ENCODE data around the gene POTEJ.
"Not testable (repeated sequence)": the region's sequence is repeated elsewhere in the genome, so short reads cannot be mapped to it uniquely, and the experiment has no call there.

Gene POTEJ

DNA sequence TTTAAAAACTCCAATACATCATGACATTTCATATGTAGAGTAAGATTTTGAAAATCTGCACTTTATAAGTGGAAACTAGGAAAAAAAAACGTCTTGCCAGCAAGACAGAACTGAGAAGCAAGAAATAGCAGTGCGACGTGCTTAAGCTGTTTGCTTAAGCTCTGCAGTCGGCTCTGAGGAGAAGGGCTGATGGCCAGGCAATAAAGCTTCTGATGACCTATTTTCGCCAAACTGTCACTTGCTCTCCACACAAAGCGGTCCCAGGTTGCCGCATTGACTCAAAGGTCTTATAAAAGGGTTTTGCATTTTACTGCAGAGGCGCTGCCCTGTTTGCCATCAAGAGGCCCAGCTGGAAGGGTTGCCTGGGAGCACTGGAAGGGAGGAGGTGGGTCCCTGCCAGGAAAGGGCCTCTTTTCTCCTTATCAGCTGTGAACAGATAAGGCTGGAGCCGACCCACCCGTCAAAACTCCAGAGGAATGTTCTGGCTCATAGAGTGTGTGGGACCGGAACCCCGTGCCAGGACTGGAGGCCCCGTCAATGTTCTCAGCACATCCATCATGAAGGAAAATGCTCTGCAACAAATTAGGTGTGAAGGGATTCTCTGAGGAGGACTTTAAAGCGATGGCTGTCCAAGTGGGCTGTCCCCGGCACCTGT is 9.5 kb upstream of the POTEJ start:
- not testable (repeated sequence) for DNase-seq (ENCODE audit: low spot score)

DNA sequence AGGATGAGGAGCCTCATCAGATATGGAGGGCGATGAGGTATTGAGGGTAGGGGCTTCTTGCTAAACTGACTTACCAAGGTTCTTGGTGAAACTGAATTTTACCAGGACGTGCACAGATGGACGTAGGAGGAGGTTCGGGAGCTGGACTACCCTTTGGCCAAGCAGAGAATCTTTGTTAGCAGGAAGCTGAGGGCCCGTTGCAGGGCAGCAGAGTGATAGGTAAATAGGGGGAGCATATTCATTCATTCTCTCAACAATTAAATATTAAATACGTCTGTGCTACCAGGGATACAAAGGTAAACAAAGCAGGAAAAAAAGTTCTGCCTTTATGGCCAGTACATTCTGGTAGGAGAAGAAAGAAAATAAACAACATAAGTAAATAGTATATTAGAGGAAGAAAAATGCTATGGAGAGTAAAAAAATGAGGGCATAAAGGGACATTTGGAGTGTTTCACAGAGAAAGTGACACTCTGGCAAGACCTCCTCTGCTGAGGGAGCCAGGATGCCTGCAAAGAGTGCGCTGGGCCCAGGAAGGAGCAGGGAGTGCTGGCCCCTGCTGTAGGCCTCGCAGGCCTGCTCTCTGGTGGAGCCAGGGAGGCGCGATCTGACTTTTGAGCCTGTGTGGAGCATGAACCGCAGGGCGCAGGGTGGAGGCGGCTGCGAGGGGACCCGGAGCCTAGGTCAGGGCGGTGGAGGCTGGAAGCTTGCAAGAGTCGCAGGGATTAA is 2.8 kb upstream of the POTEJ start:
- DNase-seq (ENCODE audit: low spot score) = not testable (repeated sequence)

GRCh38 chr2:130609002-130609920 is 2.0 kb upstream of the POTEJ start:
- DNase-seq (ENCODE audit: low spot score) = not testable (repeated sequence)

DNA sequence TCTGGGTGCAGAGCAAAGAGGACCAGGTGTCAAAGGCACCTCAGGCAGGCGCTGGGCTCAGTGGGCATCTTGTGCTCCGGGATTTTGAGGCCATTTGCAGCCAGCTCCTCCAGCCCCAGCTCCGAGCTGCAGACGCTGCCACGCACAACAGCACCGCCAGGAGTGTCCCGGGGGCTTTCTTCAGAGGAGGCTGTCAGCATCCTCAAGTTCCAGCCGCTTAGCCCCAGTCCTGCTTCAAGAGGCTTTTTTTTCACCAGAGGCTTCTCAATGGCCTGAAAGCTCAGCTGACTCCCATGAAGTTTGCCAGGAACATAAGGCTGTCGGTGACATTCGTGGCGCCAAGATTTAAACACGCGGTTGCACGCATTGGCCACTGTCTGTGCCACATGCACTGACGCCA is 754 bp upstream of the POTEJ start:
- not testable (repeated sequence) for DNase-seq (ENCODE audit: low spot score)

DNA sequence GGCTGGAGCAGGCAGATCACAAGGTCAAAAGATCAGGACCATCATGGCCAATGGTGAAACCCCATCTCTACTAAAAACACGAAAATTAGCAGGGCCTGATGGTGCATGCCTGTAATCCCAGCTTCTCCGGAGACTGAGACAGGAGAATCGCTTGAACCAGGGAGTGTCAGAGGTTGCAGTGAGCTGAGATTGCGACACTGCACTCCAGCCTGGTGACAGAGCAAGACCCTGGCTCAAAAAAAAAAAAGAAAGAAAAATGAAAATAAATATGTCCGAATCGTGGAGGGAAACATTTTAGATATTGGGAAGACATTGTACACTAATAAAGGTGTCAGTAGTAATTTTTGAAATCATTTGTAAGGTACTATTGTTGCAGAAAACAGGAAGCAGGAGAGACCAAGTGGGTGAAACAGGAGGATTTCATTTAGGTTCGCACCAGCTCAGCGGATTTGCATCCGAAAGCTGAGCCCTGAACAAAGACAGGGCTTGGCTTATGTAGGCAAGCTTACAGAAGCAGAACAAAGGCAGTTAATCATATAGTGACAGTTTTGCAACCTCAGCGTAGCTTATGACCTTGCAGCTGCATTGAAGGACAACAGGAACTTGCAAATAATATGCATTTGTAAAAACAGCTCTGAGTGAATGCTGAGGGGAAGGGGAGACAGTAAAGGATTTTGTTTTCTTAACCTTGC is 17.7 kb downstream of the POTEJ start:
- not testable (repeated sequence) for DNase-seq (ENCODE audit: low spot score)

DNA sequence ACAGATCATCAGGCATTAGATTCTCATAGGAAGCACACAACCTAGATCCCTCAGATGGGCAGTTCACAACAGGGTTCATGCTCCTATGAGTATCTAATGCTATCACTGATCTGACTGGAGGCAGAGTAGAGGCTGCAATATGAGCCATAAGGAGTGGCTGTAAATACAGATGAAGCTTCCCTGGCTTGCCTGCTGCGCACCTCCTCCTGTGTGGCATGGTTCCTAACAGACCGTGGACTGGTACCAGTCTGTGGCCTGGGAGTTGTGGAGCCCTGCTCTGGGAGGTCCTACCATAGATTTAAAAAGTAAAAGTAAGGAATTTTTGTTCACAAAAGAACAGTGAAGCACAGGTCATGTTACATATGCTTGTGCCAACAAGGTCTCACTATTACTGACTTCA is 27.7 kb downstream of the POTEJ start:
- DNase-seq (ENCODE audit: low spot score) = not testable (repeated sequence)

- not testable (repeated sequence) for DNase-seq (ENCODE audit: low spot score)
Observed at GRCh38 chr2:130641688-130642087, 30.4 kb downstream of the POTEJ start.

DNA sequence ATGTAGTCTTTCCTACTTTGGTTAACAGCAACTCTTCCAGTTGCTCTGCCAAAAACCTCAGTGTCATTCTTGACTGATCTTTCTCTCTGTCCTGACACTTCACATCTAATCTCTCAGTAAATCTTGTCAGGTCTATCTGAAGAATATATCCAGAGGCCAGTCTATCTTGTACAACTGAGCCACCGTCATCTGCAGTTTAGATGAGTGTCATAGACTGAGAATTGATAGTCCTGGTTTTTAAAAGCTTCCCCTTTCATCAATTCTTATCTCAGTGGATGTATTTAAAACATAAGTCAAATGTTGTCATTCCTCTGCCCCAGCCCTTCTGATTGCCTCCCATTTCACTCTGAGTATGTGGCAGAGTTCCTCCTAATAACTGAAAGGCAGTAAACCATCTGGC is 38.0 kb downstream of the POTEJ start:
- DNase-seq (ENCODE audit: low spot score) = not testable (repeated sequence)

DNA sequence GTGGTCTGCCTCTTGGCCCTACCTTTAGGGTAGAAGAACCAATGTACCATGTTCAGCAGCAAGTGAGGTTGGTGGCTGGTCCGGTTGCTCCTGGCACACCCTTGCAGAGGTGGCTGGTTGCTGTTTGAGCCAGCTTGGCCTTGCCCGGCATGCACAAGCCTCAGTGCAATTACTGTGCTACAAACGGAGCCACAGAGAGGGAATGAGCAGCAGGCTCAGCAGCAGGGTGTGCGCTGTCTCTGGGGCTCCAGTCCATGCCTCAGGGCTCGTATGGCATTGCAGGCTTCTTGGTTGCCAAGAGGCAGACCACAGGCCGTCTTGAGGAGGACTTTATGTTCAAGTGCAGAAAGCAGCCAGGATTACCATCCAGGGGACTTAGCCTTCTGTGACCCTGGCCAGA is 53.3 kb downstream of the POTEJ start:
- DNase-seq (ENCODE audit: low spot score) = not testable (repeated sequence)

- not testable (repeated sequence) for DNase-seq (ENCODE audit: low spot score)
Observed at GRCh38 chr2:130665596-130665995, 54.4 kb downstream of the POTEJ start.

GRCh38 chr2:130667516-130667915 is 56.3 kb downstream of the POTEJ start:
- not testable (repeated sequence) for DNase-seq (ENCODE audit: low spot score)

DNA sequence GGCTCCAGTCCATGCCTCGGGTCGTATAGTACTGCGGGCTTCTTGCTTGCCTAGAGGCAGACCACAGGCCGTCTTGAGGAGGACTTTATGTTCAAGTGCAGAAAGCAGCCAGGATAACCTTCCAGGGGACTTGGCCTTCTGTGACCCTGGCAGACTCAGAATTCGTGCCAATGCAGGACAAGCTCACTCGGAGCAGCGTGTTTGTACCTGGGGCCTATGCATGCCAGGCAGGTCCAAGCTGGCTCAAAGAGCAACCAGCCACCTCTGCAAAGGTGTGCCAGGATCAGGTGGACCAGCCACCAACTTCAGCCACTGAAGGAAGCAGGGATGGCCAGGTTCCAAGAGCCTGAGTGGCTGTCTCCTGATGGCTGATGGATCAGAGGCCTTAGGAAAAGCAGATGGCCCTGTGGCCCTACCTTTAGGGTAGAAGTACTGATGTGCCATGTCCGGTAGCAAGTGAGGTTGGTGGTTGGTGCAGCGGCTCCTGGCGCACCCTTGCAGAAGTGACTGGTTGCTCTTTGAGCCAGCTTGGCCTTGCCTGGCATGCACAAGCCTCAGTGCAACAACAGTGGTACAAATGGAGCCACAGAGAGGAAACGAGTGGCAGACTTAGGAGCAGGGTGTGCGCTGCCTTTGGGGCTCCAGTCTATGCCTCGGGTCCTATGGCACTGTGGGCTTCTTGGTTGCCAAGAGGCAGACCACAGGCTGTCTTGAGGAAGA is 58.9 kb downstream of the POTEJ start:
- DNase-seq (ENCODE audit: low spot score) = not testable (repeated sequence)

- DNase-seq (ENCODE audit: low spot score) = not testable (repeated sequence)
Observed at GRCh38 chr2:130692041-130692770, 81.0 kb downstream of the POTEJ start.

GRCh38 chr2:130693474-130693873 is 82.2 kb downstream of the POTEJ start:
- DNase-seq (ENCODE audit: low spot score) = peak; percentile 6

DNA sequence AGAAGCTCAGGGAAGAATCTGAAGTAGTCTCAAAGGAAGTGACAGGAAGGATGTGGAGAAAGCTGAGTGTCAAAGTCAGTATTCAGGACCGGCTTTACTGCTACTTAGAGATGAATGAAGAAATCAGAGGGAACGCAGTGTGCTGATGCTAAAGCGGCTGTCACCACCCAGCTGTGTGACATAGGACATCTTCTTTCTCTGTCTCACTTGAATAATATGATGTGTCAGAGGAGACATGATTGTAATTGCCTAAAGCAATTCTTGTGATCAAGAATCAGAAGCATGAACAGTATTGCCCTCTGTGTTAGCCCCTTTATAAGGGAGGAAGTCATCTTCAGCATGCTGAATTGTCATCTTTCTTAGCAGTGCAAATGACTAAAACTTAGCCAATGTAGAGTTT is 92.0 kb downstream of the POTEJ start:
- DNase-seq (ENCODE audit: low spot score) = not testable (repeated sequence)
